ENCODE data around the gene NMRAL1. TPM values are rescaled to one million over a fixed set of nuclear protein-coding genes. Genes with fewer than 3 reads are reported as not detected.
A peak's percentile ranks its signal among the peaks of the same experiment; 100 is the strongest.

The NMRAL1 gene
- total and polyA plus RNA-seq, 2 experiments from 2014 or later = 50.7 to 61.7 TPM

DNA sequence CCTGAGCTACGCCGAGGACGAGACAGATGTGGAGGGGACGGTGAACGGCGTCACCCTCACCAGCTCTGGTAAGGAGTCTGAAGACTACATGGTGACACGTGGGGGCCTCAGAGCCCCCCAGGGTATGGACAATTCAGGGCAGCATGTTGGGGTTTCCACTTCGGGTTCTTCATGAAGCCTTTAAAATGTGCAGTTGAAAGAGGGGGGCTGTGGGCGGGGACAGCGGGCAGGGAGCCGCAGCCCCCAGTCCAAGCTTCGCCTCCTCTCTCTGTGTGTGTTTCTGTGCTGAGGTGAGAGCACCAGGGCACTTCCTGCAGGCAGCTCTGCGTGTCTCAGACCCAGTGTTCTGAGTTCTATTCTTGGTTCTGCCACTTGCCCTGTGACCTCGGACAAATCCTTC, 24.0 kb downstream of the NMRAL1 start:
- Mint-ChIP-seq H3K4me3 (no peak overlapping the region), H3K9me3 (no peaks in the 10 kb centered on the region), H3K27me3 (ENCODE audit: insufficient read depth, low read depth, poor library complexity) (peaks cover 9% of the 10 kb centered on the region), H3K4me1 (peaks cover 4% of the 10 kb centered on the region; the same call in 1 of the 3 replicates), H3K27ac (peak overlapping the region; percentile 22; the same call in 1 of the 2 replicates), H3K36me3 (ENCODE audit: low read depth) (peaks cover 71% of the 10 kb centered on the region)
- Histone ChIP-seq H3K79me2 (replicated peaks; ENCODE audit: insufficient read depth) (no peaks in the 10 kb centered on the region), H3K4me2 (no peak overlapping the region), H3K4me1 (ENCODE audit: insufficient read depth) (no peaks in the 10 kb centered on the region), H3K36me3 (ENCODE audit: insufficient read depth) (peaks cover 20% of the 10 kb centered on the region), H3K9me2 (ENCODE audit: insufficient read depth) (no peaks in the 10 kb centered on the region), H4K20me1 (replicated peaks; ENCODE audit: insufficient read depth) (peaks cover 10% of the 10 kb centered on the region), H3K27ac (ENCODE audit: low read depth) (no peak overlapping the region), H3K27me3 (ENCODE audit: insufficient read depth) (no peaks in the 10 kb centered on the region), H2AFZ (no peak overlapping the region), H3F3A (replicated peaks; ENCODE audit: low read depth) (peaks cover 9% of the 10 kb centered on the region; the same call in 1 of the 2 replicates), H3K4me3 (no peak overlapping the region)
- no peak for TF ChIP-seq EZH2 (IDR thresholded peaks at IDR 0.05; ENCODE audit: low read depth, unreplicated experiment)
- TF ChIP-seq, protein P1, sequence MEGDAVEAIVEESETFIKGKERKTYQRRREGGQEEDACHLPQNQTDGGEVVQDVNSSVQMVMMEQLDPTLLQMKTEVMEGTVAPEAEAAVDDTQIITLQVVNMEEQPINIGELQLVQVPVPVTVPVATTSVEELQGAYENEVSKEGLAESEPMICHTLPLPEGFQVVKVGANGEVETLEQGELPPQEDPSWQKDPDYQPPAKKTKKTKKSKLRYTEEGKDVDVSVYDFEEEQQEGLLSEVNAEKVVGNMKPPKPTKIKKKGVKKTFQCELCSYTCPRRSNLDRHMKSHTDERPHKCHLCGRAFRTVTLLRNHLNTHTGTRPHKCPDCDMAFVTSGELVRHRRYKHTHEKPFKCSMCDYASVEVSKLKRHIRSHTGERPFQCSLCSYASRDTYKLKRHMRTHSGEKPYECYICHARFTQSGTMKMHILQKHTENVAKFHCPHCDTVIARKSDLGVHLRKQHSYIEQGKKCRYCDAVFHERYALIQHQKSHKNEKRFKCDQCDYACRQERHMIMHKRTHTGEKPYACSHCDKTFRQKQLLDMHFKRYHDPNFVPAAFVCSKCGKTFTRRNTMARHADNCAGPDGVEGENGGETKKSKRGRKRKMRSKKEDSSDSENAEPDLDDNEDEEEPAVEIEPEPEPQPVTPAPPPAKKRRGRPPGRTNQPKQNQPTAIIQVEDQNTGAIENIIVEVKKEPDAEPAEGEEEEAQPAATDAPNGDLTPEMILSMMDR (conservative IDR thresholded peaks at IDR 0.05; ENCODE audit: low read depth in 2 of 2) = no peak
- TF ChIP-seq STAT1 (IDR thresholded peaks at IDR 0.05; ENCODE audit: unreplicated experiment) = no peak
- no peak for TF ChIP-seq ZNF114 (CRISPR knock-in tag; IDR thresholded peaks at IDR 0.05)
- TF ChIP-seq EZH2phosphoT487 (IDR thresholded peaks at IDR 0.05; ENCODE audit: unreplicated experiment) = no peak
- TF ChIP-seq, protein P2, sequence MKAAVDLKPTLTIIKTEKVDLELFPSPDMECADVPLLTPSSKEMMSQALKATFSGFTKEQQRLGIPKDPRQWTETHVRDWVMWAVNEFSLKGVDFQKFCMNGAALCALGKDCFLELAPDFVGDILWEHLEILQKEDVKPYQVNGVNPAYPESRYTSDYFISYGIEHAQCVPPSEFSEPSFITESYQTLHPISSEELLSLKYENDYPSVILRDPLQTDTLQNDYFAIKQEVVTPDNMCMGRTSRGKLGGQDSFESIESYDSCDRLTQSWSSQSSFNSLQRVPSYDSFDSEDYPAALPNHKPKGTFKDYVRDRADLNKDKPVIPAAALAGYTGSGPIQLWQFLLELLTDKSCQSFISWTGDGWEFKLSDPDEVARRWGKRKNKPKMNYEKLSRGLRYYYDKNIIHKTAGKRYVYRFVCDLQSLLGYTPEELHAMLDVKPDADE (IDR thresholded peaks at IDR 0.05) = no peak
- TF ChIP-seq CREB1 (CRISPR knock-in tag; IDR thresholded peaks at IDR 0.05; ENCODE audit: low read depth) = no peak
- TF ChIP-seq, protein P3, sequence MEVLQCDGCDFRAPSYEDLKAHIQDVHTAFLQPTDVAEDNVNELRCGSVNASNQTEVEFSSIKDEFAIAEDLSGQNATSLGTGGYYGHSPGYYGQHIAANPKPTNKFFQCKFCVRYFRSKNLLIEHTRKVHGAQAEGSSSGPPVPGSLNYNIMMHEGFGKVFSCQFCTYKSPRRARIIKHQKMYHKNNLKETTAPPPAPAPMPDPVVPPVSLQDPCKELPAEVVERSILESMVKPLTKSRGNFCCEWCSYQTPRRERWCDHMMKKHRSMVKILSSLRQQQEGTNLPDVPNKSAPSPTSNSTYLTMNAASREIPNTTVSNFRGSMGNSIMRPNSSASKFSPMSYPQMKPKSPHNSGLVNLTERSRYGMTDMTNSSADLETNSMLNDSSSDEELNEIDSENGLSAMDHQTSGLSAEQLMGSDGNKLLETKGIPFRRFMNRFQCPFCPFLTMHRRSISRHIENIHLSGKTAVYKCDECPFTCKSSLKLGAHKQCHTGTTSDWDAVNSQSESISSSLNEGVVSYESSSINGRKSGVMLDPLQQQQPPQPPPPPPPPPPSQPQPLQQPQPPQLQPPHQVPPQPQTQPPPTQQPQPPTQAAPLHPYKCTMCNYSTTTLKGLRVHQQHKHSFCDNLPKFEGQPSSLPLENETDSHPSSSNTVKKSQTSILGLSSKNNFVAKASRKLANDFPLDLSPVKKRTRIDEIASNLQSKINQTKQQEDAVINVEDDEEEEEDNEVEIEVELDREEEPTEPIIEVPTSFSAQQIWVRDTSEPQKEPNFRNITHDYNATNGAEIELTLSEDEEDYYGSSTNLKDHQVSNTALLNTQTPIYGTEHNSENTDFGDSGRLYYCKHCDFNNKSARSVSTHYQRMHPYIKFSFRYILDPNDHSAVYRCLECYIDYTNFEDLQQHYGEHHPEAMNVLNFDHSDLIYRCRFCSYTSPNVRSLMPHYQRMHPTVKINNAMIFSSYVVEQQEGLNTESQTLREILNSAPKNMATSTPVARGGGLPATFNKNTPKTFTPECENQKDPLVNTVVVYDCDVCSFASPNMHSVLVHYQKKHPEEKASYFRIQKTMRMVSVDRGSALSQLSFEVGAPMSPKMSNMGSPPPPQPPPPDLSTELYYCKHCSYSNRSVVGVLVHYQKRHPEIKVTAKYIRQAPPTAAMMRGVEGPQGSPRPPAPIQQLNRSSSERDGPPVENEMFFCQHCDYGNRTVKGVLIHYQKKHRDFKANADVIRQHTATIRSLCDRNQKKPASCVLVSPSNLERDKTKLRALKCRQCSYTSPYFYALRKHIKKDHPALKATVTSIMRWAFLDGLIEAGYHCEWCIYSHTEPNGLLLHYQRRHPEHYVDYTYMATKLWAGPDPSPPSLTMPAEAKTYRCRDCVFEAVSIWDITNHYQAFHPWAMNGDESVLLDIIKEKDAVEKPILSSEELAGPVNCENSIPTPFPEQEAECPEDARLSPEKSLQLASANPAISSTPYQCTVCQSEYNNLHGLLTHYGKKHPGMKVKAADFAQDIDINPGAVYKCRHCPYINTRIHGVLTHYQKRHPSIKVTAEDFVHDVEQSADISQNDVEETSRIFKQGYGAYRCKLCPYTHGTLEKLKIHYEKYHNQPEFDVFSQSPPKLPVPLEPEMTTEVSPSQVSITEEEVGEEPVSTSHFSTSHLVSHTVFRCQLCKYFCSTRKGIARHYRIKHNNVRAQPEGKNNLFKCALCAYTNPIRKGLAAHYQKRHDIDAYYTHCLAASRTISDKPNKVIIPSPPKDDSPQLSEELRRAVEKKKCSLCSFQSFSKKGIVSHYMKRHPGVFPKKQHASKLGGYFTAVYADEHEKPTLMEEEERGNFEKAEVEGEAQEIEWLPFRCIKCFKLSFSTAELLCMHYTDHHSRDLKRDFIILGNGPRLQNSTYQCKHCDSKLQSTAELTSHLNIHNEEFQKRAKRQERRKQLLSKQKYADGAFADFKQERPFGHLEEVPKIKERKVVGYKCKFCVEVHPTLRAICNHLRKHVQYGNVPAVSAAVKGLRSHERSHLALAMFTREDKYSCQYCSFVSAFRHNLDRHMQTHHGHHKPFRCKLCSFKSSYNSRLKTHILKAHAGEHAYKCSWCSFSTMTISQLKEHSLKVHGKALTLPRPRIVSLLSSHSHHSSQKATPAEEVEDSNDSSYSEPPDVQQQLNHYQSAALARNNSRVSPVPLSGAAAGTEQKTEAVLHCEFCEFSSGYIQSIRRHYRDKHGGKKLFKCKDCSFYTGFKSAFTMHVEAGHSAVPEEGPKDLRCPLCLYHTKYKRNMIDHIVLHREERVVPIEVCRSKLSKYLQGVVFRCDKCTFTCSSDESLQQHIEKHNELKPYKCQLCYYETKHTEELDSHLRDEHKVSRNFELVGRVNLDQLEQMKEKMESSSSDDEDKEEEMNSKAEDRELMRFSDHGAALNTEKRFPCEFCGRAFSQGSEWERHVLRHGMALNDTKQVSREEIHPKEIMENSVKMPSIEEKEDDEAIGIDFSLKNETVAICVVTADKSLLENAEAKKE (CRISPR knock-in tag; IDR thresholded peaks at IDR 0.05) = no peak
- TF ChIP-seq POLR2AphosphoS5 (IDR thresholded peaks at IDR 0.05; ENCODE audit: low read depth) = no peak
- no peak for TF ChIP-seq ZNF331 (CRISPR knock-in tag; IDR thresholded peaks at IDR 0.05; ENCODE audit: low read depth)
- no peak for TF ChIP-seq JUNB (IDR thresholded peaks at IDR 0.05; ENCODE audit: unreplicated experiment)
- no peak for TF ChIP-seq NANOG (IDR thresholded peaks at IDR 0.05; ENCODE audit: borderline replicate concordance)
- TF ChIP-seq, protein P4, sequence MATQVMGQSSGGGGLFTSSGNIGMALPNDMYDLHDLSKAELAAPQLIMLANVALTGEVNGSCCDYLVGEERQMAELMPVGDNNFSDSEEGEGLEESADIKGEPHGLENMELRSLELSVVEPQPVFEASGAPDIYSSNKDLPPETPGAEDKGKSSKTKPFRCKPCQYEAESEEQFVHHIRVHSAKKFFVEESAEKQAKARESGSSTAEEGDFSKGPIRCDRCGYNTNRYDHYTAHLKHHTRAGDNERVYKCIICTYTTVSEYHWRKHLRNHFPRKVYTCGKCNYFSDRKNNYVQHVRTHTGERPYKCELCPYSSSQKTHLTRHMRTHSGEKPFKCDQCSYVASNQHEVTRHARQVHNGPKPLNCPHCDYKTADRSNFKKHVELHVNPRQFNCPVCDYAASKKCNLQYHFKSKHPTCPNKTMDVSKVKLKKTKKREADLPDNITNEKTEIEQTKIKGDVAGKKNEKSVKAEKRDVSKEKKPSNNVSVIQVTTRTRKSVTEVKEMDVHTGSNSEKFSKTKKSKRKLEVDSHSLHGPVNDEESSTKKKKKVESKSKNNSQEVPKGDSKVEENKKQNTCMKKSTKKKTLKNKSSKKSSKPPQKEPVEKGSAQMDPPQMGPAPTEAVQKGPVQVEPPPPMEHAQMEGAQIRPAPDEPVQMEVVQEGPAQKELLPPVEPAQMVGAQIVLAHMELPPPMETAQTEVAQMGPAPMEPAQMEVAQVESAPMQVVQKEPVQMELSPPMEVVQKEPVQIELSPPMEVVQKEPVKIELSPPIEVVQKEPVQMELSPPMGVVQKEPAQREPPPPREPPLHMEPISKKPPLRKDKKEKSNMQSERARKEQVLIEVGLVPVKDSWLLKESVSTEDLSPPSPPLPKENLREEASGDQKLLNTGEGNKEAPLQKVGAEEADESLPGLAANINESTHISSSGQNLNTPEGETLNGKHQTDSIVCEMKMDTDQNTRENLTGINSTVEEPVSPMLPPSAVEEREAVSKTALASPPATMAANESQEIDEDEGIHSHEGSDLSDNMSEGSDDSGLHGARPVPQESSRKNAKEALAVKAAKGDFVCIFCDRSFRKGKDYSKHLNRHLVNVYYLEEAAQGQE (IDR thresholded peaks at IDR 0.05; ENCODE audit: unreplicated experiment) = no peak
- ATAC-seq = no peak
- DNase-seq (ENCODE audit: low spot score) = no peak

Measured in GM23338 (cell line).